SJSA1 (cell line): Measurements from ENCODE around the gene KNDC1. TPM values are rescaled to one million over a fixed set of nuclear protein-coding genes. Genes with fewer than 3 reads are reported as not detected.
"Not testable (repeated sequence)": the region's sequence is repeated elsewhere in the genome, so short reads cannot be mapped to it uniquely, and the experiment has no call there.

Experiments used
- DNase-seq, 2 experiments: peaks; one replicate each; pipeline ENCODE4 v3.0.0-alpha.2; 2015 to 2020; ENCODE audit warnings: low spot score in 2 of 2, low read depth in 1 of 2
- H3K27ac ChIP-seq: fragments of 250-450 bp; sonication (Bioruptor Pico); 2 replicates; pipeline ENCODE4 v1.5.1; 2020; ENCODE audit warnings: mild to moderate bottlenecking, moderate library complexity
- H3K27me3 ChIP-seq: fragments of 250-450 bp; sonication (Bioruptor Pico); replicated peaks from 2 replicates; pipeline ENCODE4 v1.5.1; 2020; ENCODE audit warnings: mild to moderate bottlenecking, moderate library complexity
- H3K36me3 ChIP-seq: fragments of 250-450 bp; sonication (Bioruptor Pico); 2 replicates; pipeline ENCODE4 v1.5.1; 2020; ENCODE audit warnings: mild to moderate bottlenecking
- H3K4me1 ChIP-seq: fragments of 250-450 bp; sonication (Bioruptor Pico); replicated peaks from 2 replicates; pipeline ENCODE4 v1.6.1; 2021; ENCODE audit warnings: mild to moderate bottlenecking
- H3K4me3 ChIP-seq: fragments of 250-450 bp; sonication (Bioruptor Pico); 2 replicates; pipeline ENCODE4 v1.5.1; 2020; ENCODE audit warnings: mild to moderate bottlenecking
- H3K9me3 ChIP-seq: fragments of 250-450 bp; sonication (Bioruptor Pico); replicated peaks from 2 replicates; pipeline ENCODE4 v1.5.1; 2020; ENCODE audit warnings: mild to moderate bottlenecking
- total RNA-seq: library from RNA; depleted of rRNA; stranded (reverse); fragments of >200 nt; shearing (Covaris generic); gene quantifications from 2 replicates; pipeline ENCODE4 v1.2.3, GENCODE V29; 2014

KNDC1 gene
- total RNA-seq, 1 experiment from 2014 or later: 0.11 TPM

GRCh38 chr10:133130602-133131001 lies 29.4 kb upstream of the KNDC1 start:
- Histone ChIP-seq H3K9me3 (no peaks in the 10 kb centered on the region), H3K27me3 (no peaks in the 10 kb centered on the region), H3K4me1 (no peaks in the 10 kb centered on the region), H3K36me3 (no peaks in the 10 kb centered on the region), H3K4me3 (no peak overlapping the region), H3K27ac (no peak overlapping the region)
- no peak for DNase-seq

GRCh38 chr10:133131053-133131452 lies 29.0 kb upstream of the KNDC1 start:
- Histone ChIP-seq H3K36me3 (no peaks in the 10 kb centered on the region), H3K27ac (no peak overlapping the region), H3K9me3 (no peaks in the 10 kb centered on the region), H3K4me3 (no peak overlapping the region), H3K4me1 (no peaks in the 10 kb centered on the region), H3K27me3 (no peaks in the 10 kb centered on the region)
- no peak for DNase-seq

GRCh38 chr10:133131734-133132472 lies 28.1 kb upstream of the KNDC1 start:
- Histone ChIP-seq H3K4me1 (no peaks in the 10 kb centered on the region), H3K4me3 (no peak overlapping the region), H3K36me3 (no peaks in the 10 kb centered on the region), H3K27ac (no peak overlapping the region), H3K9me3 (no peaks in the 10 kb centered on the region), H3K27me3 (no peaks in the 10 kb centered on the region)
- DNase-seq: no peak

- H3K27me3 ChIP-seq: no peaks in the 10 kb centered on the region
- H3K4me1 ChIP-seq: no peaks in the 10 kb centered on the region
- no peak for DNase-seq
- no peaks in the 10 kb centered on the region for H3K9me3 ChIP-seq
- H3K4me3 ChIP-seq: no peak overlapping the region
- no peaks in the 10 kb centered on the region for H3K36me3 ChIP-seq
- H3K27ac ChIP-seq: no peak overlapping the region
Measured at GRCh38 chr10:133132473-133133291, 27.3 kb upstream of the KNDC1 start.

- no peaks in the 10 kb centered on the region for H3K4me1 ChIP-seq
- H3K27ac ChIP-seq: no peak overlapping the region
- no peaks in the 10 kb centered on the region for H3K36me3 ChIP-seq
- no peaks in the 10 kb centered on the region for H3K27me3 ChIP-seq
- DNase-seq: no peak
- no peak overlapping the region for H3K4me3 ChIP-seq
- no peaks in the 10 kb centered on the region for H3K9me3 ChIP-seq
Measured at GRCh38 chr10:133133471-133134231, 26.4 kb upstream of the KNDC1 start.

GRCh38 chr10:133134411-133135115 lies 25.5 kb upstream of the KNDC1 start:
- no peak overlapping the region for H3K27ac ChIP-seq
- H3K4me1 ChIP-seq: no peaks in the 10 kb centered on the region
- H3K9me3 ChIP-seq: no peaks in the 10 kb centered on the region
- no peak for DNase-seq
- H3K27me3 ChIP-seq: no peaks in the 10 kb centered on the region
- H3K4me3 ChIP-seq: no peak overlapping the region
- no peaks in the 10 kb centered on the region for H3K36me3 ChIP-seq

- no peaks in the 10 kb centered on the region for H3K9me3 ChIP-seq
- H3K4me3 ChIP-seq: no peak overlapping the region
- DNase-seq: no peak
- no peaks in the 10 kb centered on the region for H3K36me3 ChIP-seq
- no peak overlapping the region for H3K27ac ChIP-seq
- no peaks in the 10 kb centered on the region for H3K4me1 ChIP-seq
- no peaks in the 10 kb centered on the region for H3K27me3 ChIP-seq
Measured at GRCh38 chr10:133135116-133135465, 24.9 kb upstream of the KNDC1 start.

GRCh38 chr10:133137486-133138145 lies 22.4 kb upstream of the KNDC1 start:
- H3K4me1 ChIP-seq, H3K27ac ChIP-seq, H3K36me3 ChIP-seq, H3K9me3 ChIP-seq, H3K27me3 ChIP-seq, DNase-seq, H3K4me3 ChIP-seq: not testable (repeated sequence)

GRCh38 chr10:133139551-133140065 lies 20.4 kb upstream of the KNDC1 start:
- no peaks in the 10 kb centered on the region for H3K36me3 ChIP-seq
- H3K4me3 ChIP-seq: no peak overlapping the region
- H3K27me3 ChIP-seq: no peaks in the 10 kb centered on the region
- H3K4me1 ChIP-seq: no peaks in the 10 kb centered on the region
- H3K27ac ChIP-seq: no peak overlapping the region
- no peak for DNase-seq
- H3K9me3 ChIP-seq: no peaks in the 10 kb centered on the region

- Histone ChIP-seq H3K36me3 (no peaks in the 10 kb centered on the region), H3K4me3 (no peak overlapping the region), H3K9me3 (no peaks in the 10 kb centered on the region), H3K27ac (no peak overlapping the region), H3K4me1 (no peaks in the 10 kb centered on the region), H3K27me3 (no peaks in the 10 kb centered on the region)
- no peak for DNase-seq
Measured at GRCh38 chr10:133140417-133141143, 19.4 kb upstream of the KNDC1 start.

- DNase-seq: no peak
- H3K4me3 ChIP-seq: no peak overlapping the region
- no peaks in the 10 kb centered on the region for H3K27me3 ChIP-seq
- H3K36me3 ChIP-seq: no peaks in the 10 kb centered on the region
- H3K9me3 ChIP-seq: no peaks in the 10 kb centered on the region
- no peaks in the 10 kb centered on the region for H3K4me1 ChIP-seq
- no peak overlapping the region for H3K27ac ChIP-seq
Measured at GRCh38 chr10:133141144-133141957, 18.7 kb upstream of the KNDC1 start.

GRCh38 chr10:133141958-133142340 lies 18.1 kb upstream of the KNDC1 start:
- Histone ChIP-seq H3K4me1 (no peaks in the 10 kb centered on the region), H3K27ac (no peak overlapping the region), H3K9me3 (no peaks in the 10 kb centered on the region), H3K36me3 (no peaks in the 10 kb centered on the region), H3K4me3 (no peak overlapping the region), H3K27me3 (no peaks in the 10 kb centered on the region)
- no peak for DNase-seq
